ENCODE data around the gene IGF1R. TPM values are rescaled to one million over a fixed set of nuclear protein-coding genes. Genes with fewer than 3 reads are reported as not detected.

The IGF1R gene
- total RNA-seq, 4 donors from 2014 or later, result 59.6 to 172 (median 88.5) TPM

DNA sequence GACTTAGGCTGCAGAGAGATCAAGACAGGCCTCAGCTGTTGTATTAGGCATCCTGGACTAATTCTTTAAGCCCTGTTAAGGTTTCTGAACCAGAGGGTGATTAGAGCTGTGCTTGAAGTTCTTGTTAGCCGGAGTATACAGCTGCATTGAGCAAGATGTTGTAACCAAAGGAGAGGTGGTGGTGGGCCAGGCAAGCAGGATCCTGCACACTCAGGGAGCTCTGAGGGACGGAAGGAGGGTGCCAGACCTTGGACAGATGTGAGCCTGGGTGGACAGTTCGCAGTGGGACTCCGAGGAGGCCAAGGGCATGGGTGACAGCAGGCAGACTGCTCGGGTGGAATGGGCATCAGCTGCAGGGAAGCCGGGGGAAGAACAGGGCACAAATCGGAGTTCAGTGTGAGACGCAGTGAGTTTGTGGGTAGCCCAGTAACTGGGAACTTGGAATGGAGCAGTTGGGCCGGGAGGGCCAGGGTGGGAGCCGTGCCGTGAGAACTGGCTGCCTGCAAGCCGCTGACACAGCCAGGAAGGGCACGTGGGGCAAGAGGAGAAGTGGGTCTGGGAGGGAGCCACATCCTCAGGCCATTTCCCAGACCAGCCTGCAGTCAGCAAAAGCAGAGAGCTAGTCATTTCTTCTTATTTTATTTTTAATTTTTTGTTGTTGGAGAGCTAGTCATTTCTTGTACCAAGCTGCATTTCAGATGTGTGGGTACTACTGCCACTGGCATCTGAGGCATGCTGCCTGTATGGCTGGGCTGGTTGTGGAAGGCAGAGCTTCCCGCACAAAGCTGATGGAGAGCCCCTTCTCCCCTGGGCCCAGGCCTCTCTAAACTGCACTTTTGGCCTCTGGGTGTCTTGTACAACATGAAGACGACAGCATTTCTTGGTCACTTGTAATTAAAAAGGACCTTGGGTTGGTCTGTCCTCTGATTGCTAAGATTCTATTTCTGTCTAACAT, 298.2 kb downstream of the IGF1R start:
- TF ChIP-seq POLR2A (IDR thresholded peaks at IDR 0.05), result no peak
- no peak for DNase-seq (ENCODE audit: low spot score in 2 of 2)
- 60 to 72% methylated on average over 15 of the region's 15 CpGs for WGBS, 2 donors
- H3K4me3 ChIP-seq (ENCODE audit: low read depth, poor library complexity, severe bottlenecking), result no peak overlapping the region
- intact Hi-C loops (cut with DNase I; ENCODE audit: low total_unique reads), result no loop called here

DNA sequence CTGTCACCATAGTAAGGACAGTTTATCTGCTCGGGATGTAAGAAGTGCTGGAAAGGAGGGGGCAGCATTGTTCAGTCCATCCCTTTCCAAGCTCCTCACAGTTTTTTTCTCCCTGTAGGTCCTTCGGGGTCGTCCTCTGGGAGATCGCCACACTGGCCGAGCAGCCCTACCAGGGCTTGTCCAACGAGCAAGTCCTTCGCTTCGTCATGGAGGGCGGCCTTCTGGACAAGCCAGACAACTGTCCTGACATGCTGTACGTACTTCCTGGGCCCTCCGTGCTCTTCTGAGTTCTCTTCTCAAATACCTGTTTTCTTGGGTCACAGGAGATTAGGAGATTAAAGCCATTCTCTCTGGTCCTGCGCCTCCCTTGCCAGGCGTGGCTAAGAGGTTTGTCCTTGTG, 300.1 kb downstream of the IGF1R start:
- WGBS, 2 donors, result 78 to 84% methylated on average over 13 of the region's 13 CpGs
- intact Hi-C loops (cut with DNase I; ENCODE audit: low total_unique reads), result no loop called here
- DNase-seq (ENCODE audit: low spot score in 2 of 2), result no peak
- no peak overlapping the region for H3K4me3 ChIP-seq (ENCODE audit: low read depth, poor library complexity, severe bottlenecking)
- no peak for TF ChIP-seq POLR2A (IDR thresholded peaks at IDR 0.05)
- TF ChIP-seq, protein P1, sequence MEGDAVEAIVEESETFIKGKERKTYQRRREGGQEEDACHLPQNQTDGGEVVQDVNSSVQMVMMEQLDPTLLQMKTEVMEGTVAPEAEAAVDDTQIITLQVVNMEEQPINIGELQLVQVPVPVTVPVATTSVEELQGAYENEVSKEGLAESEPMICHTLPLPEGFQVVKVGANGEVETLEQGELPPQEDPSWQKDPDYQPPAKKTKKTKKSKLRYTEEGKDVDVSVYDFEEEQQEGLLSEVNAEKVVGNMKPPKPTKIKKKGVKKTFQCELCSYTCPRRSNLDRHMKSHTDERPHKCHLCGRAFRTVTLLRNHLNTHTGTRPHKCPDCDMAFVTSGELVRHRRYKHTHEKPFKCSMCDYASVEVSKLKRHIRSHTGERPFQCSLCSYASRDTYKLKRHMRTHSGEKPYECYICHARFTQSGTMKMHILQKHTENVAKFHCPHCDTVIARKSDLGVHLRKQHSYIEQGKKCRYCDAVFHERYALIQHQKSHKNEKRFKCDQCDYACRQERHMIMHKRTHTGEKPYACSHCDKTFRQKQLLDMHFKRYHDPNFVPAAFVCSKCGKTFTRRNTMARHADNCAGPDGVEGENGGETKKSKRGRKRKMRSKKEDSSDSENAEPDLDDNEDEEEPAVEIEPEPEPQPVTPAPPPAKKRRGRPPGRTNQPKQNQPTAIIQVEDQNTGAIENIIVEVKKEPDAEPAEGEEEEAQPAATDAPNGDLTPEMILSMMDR (IDR thresholded peaks at IDR 0.05), result no peak

DNA sequence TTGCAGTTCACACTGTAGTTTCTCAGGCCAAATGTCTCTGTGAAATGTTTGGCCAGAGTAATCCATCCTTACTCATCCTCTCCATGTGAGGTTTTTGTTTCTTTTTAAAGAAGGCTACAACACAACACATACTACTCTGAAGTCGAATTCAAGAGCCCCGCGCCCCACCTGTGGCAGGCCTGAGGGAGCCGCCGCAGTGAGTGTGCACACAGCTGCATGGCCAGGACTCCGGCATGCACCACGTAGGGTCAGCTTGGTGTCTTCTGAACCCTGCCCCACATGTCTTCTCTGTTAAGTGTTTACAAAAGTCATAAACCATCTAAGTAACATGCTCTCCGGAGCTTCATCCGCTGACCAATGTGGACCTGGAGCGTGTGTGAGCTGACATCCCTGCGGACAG, 300.6 kb downstream of the IGF1R start:
- TF ChIP-seq POLR2A (IDR thresholded peaks at IDR 0.05), result no peak
- TF ChIP-seq, protein P1 (IDR thresholded peaks at IDR 0.05), result no peak
- WGBS, 2 donors, result 89% methylated on average over 11 of the region's 11 CpGs
- H3K4me3 ChIP-seq (ENCODE audit: low read depth, poor library complexity, severe bottlenecking), result no peak overlapping the region
- intact Hi-C loops (cut with DNase I; ENCODE audit: low total_unique reads), result no loop called here
- DNase-seq (ENCODE audit: low spot score in 2 of 2), result no peak

DNA sequence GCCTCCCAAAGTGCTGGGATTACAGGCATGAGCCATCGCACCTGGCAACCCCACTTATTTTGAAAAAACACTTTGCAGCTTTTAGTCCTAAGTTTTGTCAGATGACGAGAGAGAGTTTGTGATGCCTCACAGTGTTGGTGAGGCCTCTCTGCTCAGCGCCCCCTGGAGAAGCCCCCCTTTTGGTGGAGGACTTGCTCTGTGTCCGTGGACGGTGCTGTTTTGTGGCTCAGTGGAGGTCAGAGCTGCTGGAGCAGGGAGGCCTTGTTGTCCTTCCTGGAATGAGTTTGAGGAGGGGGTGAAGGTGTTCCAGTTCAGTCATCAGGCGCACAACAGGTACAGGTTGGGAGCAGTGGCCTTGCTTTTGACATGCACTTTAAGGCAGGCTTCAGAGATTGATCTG, 301.3 kb downstream of the IGF1R start:
- DNase-seq (ENCODE audit: low spot score in 2 of 2), result no peak
- no peak overlapping the region for H3K4me3 ChIP-seq (ENCODE audit: low read depth, poor library complexity, severe bottlenecking)
- intact Hi-C loops (cut with DNase I; ENCODE audit: low total_unique reads), result no loop called here
- WGBS, 2 donors, result 80 to 82% methylated on average over 6 of the region's 6 CpGs
- TF ChIP-seq, protein P1 (IDR thresholded peaks at IDR 0.05), result no peak
- TF ChIP-seq POLR2A (IDR thresholded peaks at IDR 0.05), result no peak

DNA sequence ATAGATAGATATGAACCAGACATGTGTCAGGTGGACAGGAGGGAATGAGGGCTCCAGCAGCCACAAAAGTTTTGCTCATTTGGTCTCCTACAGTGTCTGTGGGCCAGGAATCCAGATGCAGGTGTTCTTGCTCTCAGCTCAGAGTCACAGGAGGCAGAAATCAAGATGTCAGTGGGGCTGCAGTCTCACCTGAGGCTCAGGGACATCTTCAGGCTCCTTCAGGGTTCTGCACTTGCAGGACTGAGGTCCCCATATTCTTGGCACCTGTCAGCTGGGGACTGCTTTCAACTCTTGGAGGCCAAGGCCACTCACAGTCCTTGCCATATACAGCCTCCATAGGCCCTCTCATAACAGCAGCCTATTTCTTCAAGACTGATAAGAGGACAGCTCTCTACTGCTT, 301.9 kb downstream of the IGF1R start:
- peak in 1 of 2 donors; percentile 52 for DNase-seq (ENCODE audit: low spot score in 2 of 2)
- TF ChIP-seq, protein P1 (IDR thresholded peaks at IDR 0.05), result no peak
- no peak for TF ChIP-seq POLR2A (IDR thresholded peaks at IDR 0.05)
- intact Hi-C loops (cut with DNase I; ENCODE audit: low total_unique reads), result no loop called here
- H3K4me3 ChIP-seq (ENCODE audit: low read depth, poor library complexity, severe bottlenecking), result no peak overlapping the region

DNA sequence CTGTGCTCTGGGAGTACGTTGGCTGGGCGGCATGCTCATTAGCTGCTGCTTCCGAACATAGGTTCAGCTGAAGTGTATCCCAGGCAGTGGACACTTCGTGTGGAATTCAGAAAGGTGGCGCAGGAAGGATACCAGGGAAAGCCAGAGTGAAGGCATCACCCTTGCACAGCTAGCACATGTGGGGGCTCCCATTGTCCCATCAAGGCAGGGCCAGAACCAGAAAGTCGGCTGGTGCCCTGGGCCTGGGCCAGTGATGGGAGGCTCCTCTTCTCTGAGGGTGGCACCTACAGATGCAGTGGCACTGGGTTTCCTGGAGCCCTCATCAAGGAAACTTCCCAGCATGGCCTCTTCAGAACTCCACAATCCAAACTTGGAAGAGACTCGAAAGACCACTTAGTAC, 302.7 kb downstream of the IGF1R start:
- intact Hi-C loops (cut with DNase I; ENCODE audit: low total_unique reads), result no loop called here
- no peak overlapping the region for H3K4me3 ChIP-seq (ENCODE audit: low read depth, poor library complexity, severe bottlenecking)
- 94% methylated on average over 7 of the region's 7 CpGs for WGBS, 2 donors
- DNase-seq (ENCODE audit: low spot score in 2 of 2), result peak in 1 of 2 donors; percentile 70
- TF ChIP-seq POLR2A (IDR thresholded peaks at IDR 0.05), result no peak
- TF ChIP-seq, protein P1 (IDR thresholded peaks at IDR 0.05), result no peak
